Duodenal mucosa (tissue), 2 donors: Measurements from ENCODE around the gene TMEM243.
A peak's percentile ranks its signal among the peaks of the same experiment; 100 is the strongest.
"Not testable (repeated sequence)": the region's sequence is repeated elsewhere in the genome, so short reads cannot be mapped to it uniquely, and the experiment has no call there.

Source experiments
- H3K27ac ChIP-seq: one replicate; pipeline ENCODE4 v1.7.0; 2013; ENCODE audit warnings: low read depth, low read length
- H3K27me3 ChIP-seq, 2 donors: one replicate each; pipeline ENCODE4 v1.7.0; 2013; ENCODE audit warnings: low read length in 2 of 2, control low read depth in 1 of 2; ENCODE audit not compliant: insufficient read depth in 2 of 2, control insufficient read depth in 1 of 2
- H3K36me3 ChIP-seq, 2 donors: one replicate each; pipeline ENCODE4 v1.7.0; 2013; ENCODE audit warnings: low read length in 2 of 2, control low read depth in 1 of 2; ENCODE audit not compliant: insufficient read depth in 2 of 2, control insufficient read depth in 1 of 2
- H3K4me1 ChIP-seq, 2 donors: one replicate each; pipeline ENCODE4 v1.7.0; 2013; ENCODE audit warnings: low read length in 2 of 2, control low read depth in 1 of 2; ENCODE audit not compliant: insufficient read depth in 2 of 2, control insufficient read depth in 1 of 2
- H3K4me3 ChIP-seq, 2 donors: one replicate each; pipeline ENCODE4 v1.7.0; 2013; ENCODE audit warnings: low read length in 2 of 2, low read depth in 1 of 2
- H3K9ac ChIP-seq, 2 donors: one replicate each; pipeline ENCODE4 v1.7.0; 2013; ENCODE audit warnings: low read length in 2 of 2, low read depth in 1 of 2
- H3K9me3 ChIP-seq, 2 donors: one replicate each; pipeline ENCODE4 v1.7.0; 2013; ENCODE audit warnings: low read length in 2 of 2, control low read depth in 1 of 2; ENCODE audit not compliant: control insufficient read depth in 1 of 2

TMEM243 gene

GRCh38 chr7:87219545-87220025, at the start of gene TMEM243:
TMEM243 (minus strand) TSS chr7:87219732; CDS start chr7:87219503, 229 bp downstream.
- peak within 1 kb of the TSS; percentile 81 for H3K27ac ChIP-seq
- H3K9ac ChIP-seq, result peak within 1 kb of the TSS; percentile 72 to 93
- H3K27me3 ChIP-seq, result peaks cover 0 to 5% of the 10 kb centered on the region in 2 donors
- no peaks in the 10 kb centered on the region for H3K9me3 ChIP-seq
- H3K4me1 ChIP-seq, result peaks cover 22 to 29% of the 10 kb centered on the region in 2 donors
- H3K36me3 ChIP-seq, result peaks cover 0 to 3% of the 10 kb centered on the region in 2 donors
- H3K4me3 ChIP-seq, result peak within 1 kb of the TSS; percentile 86 to 97

- no peak overlapping the region for H3K27ac ChIP-seq
- H3K4me1 ChIP-seq, result no peaks in the 10 kb centered on the region
- no peaks in the 10 kb centered on the region for H3K36me3 ChIP-seq
- H3K9me3 ChIP-seq, result no peaks in the 10 kb centered on the region
- H3K27me3 ChIP-seq, result peaks cover 0 to 3% of the 10 kb centered on the region in 2 donors
- no peak overlapping the region for H3K9ac ChIP-seq
- no peak overlapping the region for H3K4me3 ChIP-seq
These were observed 47.8 kb upstream of the TMEM243 start for GRCh38 chr7:87267239-87267900.

- no peak overlapping the region for H3K27ac ChIP-seq
- no peak overlapping the region for H3K9ac ChIP-seq
- peaks cover 0 to 3% of the 10 kb centered on the region in 2 donors for H3K27me3 ChIP-seq
- no peak overlapping the region for H3K4me3 ChIP-seq
- no peaks in the 10 kb centered on the region for H3K36me3 ChIP-seq
- no peaks in the 10 kb centered on the region for H3K4me1 ChIP-seq
- H3K9me3 ChIP-seq, result no peaks in the 10 kb centered on the region
These were observed 44.0 kb upstream of the TMEM243 start for GRCh38 chr7:87263537-87263936.

GRCh38 chr7:87253589-87254087, 34.1 kb upstream of the TMEM243 start:
- Histone ChIP-seq H3K9me3 (no peaks in the 10 kb centered on the region), H3K27ac (no peak overlapping the region), H3K36me3 (no peaks in the 10 kb centered on the region), H3K4me3 (no peak overlapping the region), H3K27me3 (peaks cover 0 to under 1% of the 10 kb centered on the region in 2 donors), H3K9ac (no peak overlapping the region), H3K4me1 (no peaks in the 10 kb centered on the region)

- not testable (repeated sequence) for H3K27me3 ChIP-seq, H3K9ac ChIP-seq, H3K27ac ChIP-seq, H3K9me3 ChIP-seq, H3K4me3 ChIP-seq, H3K4me1 ChIP-seq, H3K36me3 ChIP-seq
These were observed 26.1 kb upstream of the TMEM243 start for GRCh38 chr7:87245671-87246070.

GRCh38 chr7:87238464-87239051, 19.0 kb upstream of the TMEM243 start:
- not testable (repeated sequence) for H3K4me1 ChIP-seq, H3K36me3 ChIP-seq, H3K9me3 ChIP-seq, H3K4me3 ChIP-seq, H3K27me3 ChIP-seq, H3K27ac ChIP-seq, H3K9ac ChIP-seq

- no peak overlapping the region for H3K9ac ChIP-seq
- H3K9me3 ChIP-seq, result no peaks in the 10 kb centered on the region
- no peak overlapping the region for H3K27ac ChIP-seq
- no peaks in the 10 kb centered on the region for H3K4me1 ChIP-seq
- no peak overlapping the region for H3K4me3 ChIP-seq
- H3K27me3 ChIP-seq, result no peaks in the 10 kb centered on the region
- H3K36me3 ChIP-seq, result no peaks in the 10 kb centered on the region
These were observed 15.4 kb upstream of the TMEM243 start for GRCh38 chr7:87234949-87235348.

- Histone ChIP-seq H3K36me3 (no peaks in the 10 kb centered on the region), H3K9ac (no peak overlapping the region), H3K4me1 (no peaks in the 10 kb centered on the region), H3K9me3 (no peaks in the 10 kb centered on the region), H3K27me3 (no peaks in the 10 kb centered on the region), H3K27ac (no peak overlapping the region), H3K4me3 (no peak overlapping the region)
These were observed 12.2 kb upstream of the TMEM243 start for GRCh38 chr7:87231711-87232110.

- no peaks in the 10 kb centered on the region for H3K36me3 ChIP-seq
- H3K27me3 ChIP-seq, result no peaks in the 10 kb centered on the region
- no peak overlapping the region for H3K27ac ChIP-seq
- no peaks in the 10 kb centered on the region for H3K4me1 ChIP-seq
- H3K9ac ChIP-seq, result no peak overlapping the region
- no peaks in the 10 kb centered on the region for H3K9me3 ChIP-seq
- H3K4me3 ChIP-seq, result no peak overlapping the region
These were observed 11.7 kb upstream of the TMEM243 start for GRCh38 chr7:87231258-87231657.

GRCh38 chr7:87226495-87226894, 7.0 kb upstream of the TMEM243 start:
- no peaks in the 10 kb centered on the region for H3K36me3 ChIP-seq
- no peak overlapping the region for H3K9ac ChIP-seq
- H3K4me3 ChIP-seq, result no peak overlapping the region
- no peaks in the 10 kb centered on the region for H3K9me3 ChIP-seq
- no peaks in the 10 kb centered on the region for H3K4me1 ChIP-seq
- H3K27ac ChIP-seq, result no peak overlapping the region
- H3K27me3 ChIP-seq, result peaks cover 0 to 5% of the 10 kb centered on the region in 2 donors
